Left lung (tissue), 10 donors: Measurements from ENCODE around the gene MIPEP. TPM values are rescaled to one million over a fixed set of nuclear protein-coding genes. Genes with fewer than 3 reads are reported as not detected.

ENCODE experiments used
- ATAC-seq: fragments of 200-7000 bp; cut with Tn5 transposase; one replicate; pipeline ENCODE4 v1.9.1; 2020; ENCODE audit warnings: moderate library complexity
- DNase-seq, 4 donors: peaks; one replicate each; pipeline ENCODE4 v3.0.0-alpha.2; 2013 to 2020
- H3K27ac ChIP-seq, 2 donors: fragments of 200-600 bp; sonication (generic) in 1 of 2; one replicate each; pipeline versions ENCODE4 v1.5.0 to v1.8.0; 2020 to 2021
- H3K27me3 ChIP-seq, 2 donors: fragments of 200-600 bp; sonication (generic) in 1 of 2; one replicate each; pipeline versions ENCODE4 v1.5.0 to v1.8.0; 2020 to 2021
- H3K36me3 ChIP-seq, 2 donors: fragments of 200-600 bp; sonication (generic) in 1 of 2; one replicate each; pipeline versions ENCODE4 v1.5.0 to v1.8.0; 2020 to 2021
- H3K4me1 ChIP-seq, 2 donors: fragments of 200-600 bp; one replicate each; pipeline ENCODE4 v1.8.0; 2021
- H3K4me3 ChIP-seq, 2 donors: fragments of 200-600 bp; sonication (generic) in 1 of 2; one replicate each; pipeline versions ENCODE4 v1.5.0 to v1.8.0; 2020 to 2021; ENCODE audit warnings: mild to moderate bottlenecking in 1 of 2
- H3K9me3 ChIP-seq, 2 donors: fragments of 200-600 bp; sonication (generic) in 1 of 2; one replicate each; pipeline versions ENCODE4 v1.5.0 to v1.8.0; 2020 to 2021
- CTCF ChIP-seq, 2 donors: fragments of 200-600 bp; sonication (generic) in 1 of 2; IDR thresholded peaks; one replicate each; pipeline versions ENCODE4 v1.5.0 to v1.8.0; 2021; ENCODE audit warnings: antibody characterized with exemption in 2 of 2
- intact Hi-C, 2 donors: fragments of 100-400 bp; cut with DNase I; formaldehyde crosslinking; loops; one replicate each; pipeline versions ENCODE4 v1.11.2 to v1.14.2; 2022
- polyA plus RNA-seq, 6 donors: library from polyadenylated mRNA; unstranded; fragments of 120-200 nt; gene quantifications; one replicate each; pipeline ENCODE4 v1.2.1, GENCODE V29; 2013; ENCODE audit not compliant: insufficient read length in 6 of 6
- total RNA-seq, 2 donors: library from RNA; stranded (reverse); fragmentation: NEBNext Ultra II Directional; extraction: Animal tissue kit (Norgen Biotek cat#: 25700); gene quantifications; one replicate each; pipeline ENCODE4 v1.2.1, GENCODE V29; 2021
- donor health status: DM: no; HTN: yes; CAD: no.
- donor health status: DM: no; HTN: no; CAD: no.

The MIPEP gene
- total and polyA plus RNA-seq, 8 donors, result 15.6 to 26.2 (median 17.4) TPM

GRCh38 chr13:23813635-23814034, 75.6 kb downstream of the MIPEP start:
- intact Hi-C loops, result no loop called here
- no peaks in the 10 kb centered on the region for H3K4me1 ChIP-seq
- DNase-seq, result no peak
- no peak overlapping the region for H3K4me3 ChIP-seq
- no peaks in the 10 kb centered on the region for H3K27me3 ChIP-seq
- H3K27ac ChIP-seq, result no peak overlapping the region
- H3K9me3 ChIP-seq, result no peaks in the 10 kb centered on the region
- no peak for TF ChIP-seq CTCF (IDR thresholded peaks at IDR 0.05)
- no peaks in the 10 kb centered on the region for H3K36me3 ChIP-seq
- no peak for ATAC-seq

GRCh38 chr13:23811366-23812062, 77.7 kb downstream of the MIPEP start:
- H3K27ac ChIP-seq, result peak overlapping the region in 1 of 2 donors; percentile 16
- ATAC-seq (no peak), DNase-seq (peak in 1 of 4 donors; percentile 57)
- intact Hi-C loops, result no loop called here
- H3K4me3 ChIP-seq, result no peak overlapping the region
- H3K4me1 ChIP-seq, result no peaks in the 10 kb centered on the region
- no peaks in the 10 kb centered on the region for H3K36me3 ChIP-seq
- H3K27me3 ChIP-seq, result no peaks in the 10 kb centered on the region
- TF ChIP-seq CTCF (IDR thresholded peaks at IDR 0.05), result no peak
- no peaks in the 10 kb centered on the region for H3K9me3 ChIP-seq

- intact Hi-C loops, result no loop called here
- no peaks in the 10 kb centered on the region for H3K4me1 ChIP-seq
- no peaks in the 10 kb centered on the region for H3K9me3 ChIP-seq
- no peaks in the 10 kb centered on the region for H3K36me3 ChIP-seq
- no peak overlapping the region for H3K27ac ChIP-seq
- no peak overlapping the region for H3K4me3 ChIP-seq
- DNase-seq (no peak), ATAC-seq (peak; percentile 15)
- no peaks in the 10 kb centered on the region for H3K27me3 ChIP-seq
- no peak for TF ChIP-seq CTCF (IDR thresholded peaks at IDR 0.05)
Measured at GRCh38 chr13:23810685-23811240, 78.4 kb downstream of the MIPEP start.

- Histone ChIP-seq H3K36me3 (peaks cover 0 to 4% of the 10 kb centered on the region in 2 donors), H3K27ac (no peak overlapping the region), H3K4me3 (no peak overlapping the region), H3K9me3 (no peaks in the 10 kb centered on the region), H3K27me3 (no peaks in the 10 kb centered on the region), H3K4me1 (no peaks in the 10 kb centered on the region)
- no peak for DNase-seq
- no peak for ATAC-seq
- intact Hi-C loops, result no loop called here
- TF ChIP-seq CTCF (IDR thresholded peaks at IDR 0.05), result no peak
Measured at GRCh38 chr13:23808803-23809202, 80.4 kb downstream of the MIPEP start.

GRCh38 chr13:23806874-23807526, 82.2 kb downstream of the MIPEP start:
- no peak for ATAC-seq
- no peaks in the 10 kb centered on the region for H3K9me3 ChIP-seq
- no peaks in the 10 kb centered on the region for H3K4me1 ChIP-seq
- H3K27me3 ChIP-seq, result no peaks in the 10 kb centered on the region
- no peak for DNase-seq
- H3K27ac ChIP-seq, result no peak overlapping the region
- TF ChIP-seq CTCF (IDR thresholded peaks at IDR 0.05), result no peak
- no peak overlapping the region for H3K4me3 ChIP-seq
- intact Hi-C loops, result no loop called here
- peaks cover 0 to 4% of the 10 kb centered on the region in 2 donors for H3K36me3 ChIP-seq
